GM12878 (cell line): ENCODE data around the gene BCR.

Source experiments
- ATF7 ChIP-seq: fragments of 450-650 bp; IDR thresholded peaks from 2 replicates; pipeline ENCODE4 v1.6.1; 2016; ENCODE audit warnings: low read depth, mild to moderate bottlenecking
- EZH2 ChIP-seq: IDR thresholded peaks from 2 replicates; pipeline ENCODE4 v1.6.1; 2012; ENCODE audit warnings: low read depth, mild to moderate bottlenecking, control low read depth, inconsistent platforms, low read length, borderline replicate concordance; ENCODE audit not compliant: control insufficient read depth
- FOXK2 ChIP-seq: fragments of 450-650 bp; IDR thresholded peaks from 2 replicates; pipeline ENCODE4 v1.6.1; 2017; ENCODE audit warnings: mild to moderate bottlenecking, moderate library complexity
- JUND ChIP-seq: IDR thresholded peaks from 2 replicates; pipeline ENCODE4 v1.6.1; 2012; ENCODE audit warnings: low read depth, mild to moderate bottlenecking, low read length, improper control_type of control experiment, moderate library complexity
- NR2C1 ChIP-seq: fragments of 450-650 bp; IDR thresholded peaks from 2 replicates; pipeline ENCODE4 v1.6.1; 2017; ENCODE audit warnings: antibody characterized with exemption, mild to moderate bottlenecking, moderate library complexity
- POLR2A ChIP-seq: IDR thresholded peaks from 2 replicates; pipeline ENCODE4 v1.6.1; 2011; ENCODE audit warnings: low read depth, mild to moderate bottlenecking, low read length
- POLR2AphosphoS5 ChIP-seq: IDR thresholded peaks from 2 replicates; pipeline ENCODE4 v1.6.1; 2011; ENCODE audit warnings: mild to moderate bottlenecking, low read length, inconsistent platforms
- RBBP5 ChIP-seq: fragments of 200-600 bp; sonication (generic); conservative IDR thresholded peaks from 2 replicates; pipeline ENCODE4 v1.6.1; 2016
- RCOR1 ChIP-seq: conservative IDR thresholded peaks from 2 replicates; pipeline ENCODE4 v1.6.1; 2012; ENCODE audit warnings: low read depth, low read length, improper control_type of control experiment
- TAF1 ChIP-seq: IDR thresholded peaks from 2 replicates; pipeline ENCODE4 v1.6.1; 2011; ENCODE audit warnings: mild to moderate bottlenecking, low read depth, low read length, borderline replicate concordance
- YBX1 ChIP-seq: fragments of 450-650 bp; IDR thresholded peaks from 2 replicates; pipeline ENCODE4 v1.6.1; 2016; ENCODE audit warnings: antibody characterized with exemption
- TF ChIP-seq, protein P1 (sequence below): IDR thresholded peaks from 2 replicates; pipeline ENCODE4 v1.6.1; 2012; ENCODE audit warnings: mild to moderate bottlenecking, low read depth, low read length
- TF ChIP-seq, protein P2 (sequence below), 3 experiments: IDR thresholded peaks in 2 of 3; conservative IDR thresholded peaks in 1 of 3; 2 replicates each; pipeline ENCODE4 v1.5.1; 2011; ENCODE audit warnings: low read depth in 3 of 3, low read length in 3 of 3, mild to moderate bottlenecking in 3 of 3, control low read depth in 2 of 3, moderate library complexity in 2 of 3, inconsistent platforms in 1 of 3, mixed read lengths in 1 of 3; ENCODE audit not compliant: control insufficient read depth in 2 of 3, insufficient read depth in 1 of 3; ENCODE audit errors: extremely low read depth in 1 of 3
- TF ChIP-seq, protein P3 (sequence below): fragments of 450-650 bp; IDR thresholded peaks from 2 replicates; pipeline ENCODE4 v1.6.1; 2016; ENCODE audit warnings: mild to moderate bottlenecking, moderate library complexity, borderline replicate concordance

DNA sequence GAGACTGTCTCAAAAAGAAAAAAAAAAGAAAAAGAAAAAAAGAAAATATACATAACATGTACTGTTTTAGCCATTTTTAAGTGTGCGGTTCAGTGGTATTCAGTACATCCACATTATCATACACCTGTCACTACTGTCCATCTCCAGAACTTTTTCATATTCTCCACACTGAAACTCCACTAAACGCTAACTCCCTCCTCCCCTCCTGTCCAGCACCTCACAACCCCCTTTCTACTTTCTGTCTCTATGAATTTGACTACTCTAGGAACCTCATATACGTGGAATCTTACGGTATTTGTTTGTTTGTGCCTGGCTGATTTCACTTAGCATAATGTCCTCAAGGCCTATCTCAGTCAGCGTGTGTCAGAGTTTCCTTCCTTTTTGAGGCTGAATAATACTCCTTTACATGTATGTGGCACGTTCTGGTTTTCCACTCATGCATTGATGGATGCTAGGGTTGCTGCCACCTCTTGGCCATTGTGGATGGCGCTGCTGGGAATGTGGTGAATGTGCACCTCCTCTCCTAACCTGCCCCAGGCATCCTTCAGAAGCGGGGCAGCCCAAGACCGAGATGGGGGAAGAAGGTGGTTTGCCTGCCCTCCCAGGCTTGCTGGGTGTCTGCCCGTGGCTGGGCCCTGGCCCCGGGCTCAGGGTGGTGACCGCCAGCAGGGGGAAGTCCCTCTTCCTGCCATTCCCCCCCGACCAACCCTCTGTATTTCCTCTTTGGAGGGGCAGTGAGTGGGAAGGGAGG lies 60.5 kb downstream of the BCR start:
- TF ChIP-seq YBX1 = no peak
- TF ChIP-seq, protein P1, sequence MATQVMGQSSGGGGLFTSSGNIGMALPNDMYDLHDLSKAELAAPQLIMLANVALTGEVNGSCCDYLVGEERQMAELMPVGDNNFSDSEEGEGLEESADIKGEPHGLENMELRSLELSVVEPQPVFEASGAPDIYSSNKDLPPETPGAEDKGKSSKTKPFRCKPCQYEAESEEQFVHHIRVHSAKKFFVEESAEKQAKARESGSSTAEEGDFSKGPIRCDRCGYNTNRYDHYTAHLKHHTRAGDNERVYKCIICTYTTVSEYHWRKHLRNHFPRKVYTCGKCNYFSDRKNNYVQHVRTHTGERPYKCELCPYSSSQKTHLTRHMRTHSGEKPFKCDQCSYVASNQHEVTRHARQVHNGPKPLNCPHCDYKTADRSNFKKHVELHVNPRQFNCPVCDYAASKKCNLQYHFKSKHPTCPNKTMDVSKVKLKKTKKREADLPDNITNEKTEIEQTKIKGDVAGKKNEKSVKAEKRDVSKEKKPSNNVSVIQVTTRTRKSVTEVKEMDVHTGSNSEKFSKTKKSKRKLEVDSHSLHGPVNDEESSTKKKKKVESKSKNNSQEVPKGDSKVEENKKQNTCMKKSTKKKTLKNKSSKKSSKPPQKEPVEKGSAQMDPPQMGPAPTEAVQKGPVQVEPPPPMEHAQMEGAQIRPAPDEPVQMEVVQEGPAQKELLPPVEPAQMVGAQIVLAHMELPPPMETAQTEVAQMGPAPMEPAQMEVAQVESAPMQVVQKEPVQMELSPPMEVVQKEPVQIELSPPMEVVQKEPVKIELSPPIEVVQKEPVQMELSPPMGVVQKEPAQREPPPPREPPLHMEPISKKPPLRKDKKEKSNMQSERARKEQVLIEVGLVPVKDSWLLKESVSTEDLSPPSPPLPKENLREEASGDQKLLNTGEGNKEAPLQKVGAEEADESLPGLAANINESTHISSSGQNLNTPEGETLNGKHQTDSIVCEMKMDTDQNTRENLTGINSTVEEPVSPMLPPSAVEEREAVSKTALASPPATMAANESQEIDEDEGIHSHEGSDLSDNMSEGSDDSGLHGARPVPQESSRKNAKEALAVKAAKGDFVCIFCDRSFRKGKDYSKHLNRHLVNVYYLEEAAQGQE = no peak
- TF ChIP-seq ATF7 = no peak
- no peak for TF ChIP-seq FOXK2
- no peak for TF ChIP-seq JUND
- TF ChIP-seq POLR2A = no peak
- no peak for TF ChIP-seq EZH2
- no peak for TF ChIP-seq TAF1
- TF ChIP-seq RCOR1 = no peak
- TF ChIP-seq RBBP5 = no peak
- TF ChIP-seq, protein P2, sequence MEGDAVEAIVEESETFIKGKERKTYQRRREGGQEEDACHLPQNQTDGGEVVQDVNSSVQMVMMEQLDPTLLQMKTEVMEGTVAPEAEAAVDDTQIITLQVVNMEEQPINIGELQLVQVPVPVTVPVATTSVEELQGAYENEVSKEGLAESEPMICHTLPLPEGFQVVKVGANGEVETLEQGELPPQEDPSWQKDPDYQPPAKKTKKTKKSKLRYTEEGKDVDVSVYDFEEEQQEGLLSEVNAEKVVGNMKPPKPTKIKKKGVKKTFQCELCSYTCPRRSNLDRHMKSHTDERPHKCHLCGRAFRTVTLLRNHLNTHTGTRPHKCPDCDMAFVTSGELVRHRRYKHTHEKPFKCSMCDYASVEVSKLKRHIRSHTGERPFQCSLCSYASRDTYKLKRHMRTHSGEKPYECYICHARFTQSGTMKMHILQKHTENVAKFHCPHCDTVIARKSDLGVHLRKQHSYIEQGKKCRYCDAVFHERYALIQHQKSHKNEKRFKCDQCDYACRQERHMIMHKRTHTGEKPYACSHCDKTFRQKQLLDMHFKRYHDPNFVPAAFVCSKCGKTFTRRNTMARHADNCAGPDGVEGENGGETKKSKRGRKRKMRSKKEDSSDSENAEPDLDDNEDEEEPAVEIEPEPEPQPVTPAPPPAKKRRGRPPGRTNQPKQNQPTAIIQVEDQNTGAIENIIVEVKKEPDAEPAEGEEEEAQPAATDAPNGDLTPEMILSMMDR (IDR thresholded peaks at IDR 0.05 in 2 of 3, conservative IDR thresholded peaks at IDR 0.05 in 1 of 3; ENCODE audit: control insufficient read depth in 2 of 3, extremely low read depth in 1 of 3, insufficient read depth in 1 of 3, low read depth in 3 of 3, low read length in 3 of 3) = peak in 2 of 3 experiments; percentile 32 to 33; a peak in 3 of 6 replicates
- TF ChIP-seq, protein P3, sequence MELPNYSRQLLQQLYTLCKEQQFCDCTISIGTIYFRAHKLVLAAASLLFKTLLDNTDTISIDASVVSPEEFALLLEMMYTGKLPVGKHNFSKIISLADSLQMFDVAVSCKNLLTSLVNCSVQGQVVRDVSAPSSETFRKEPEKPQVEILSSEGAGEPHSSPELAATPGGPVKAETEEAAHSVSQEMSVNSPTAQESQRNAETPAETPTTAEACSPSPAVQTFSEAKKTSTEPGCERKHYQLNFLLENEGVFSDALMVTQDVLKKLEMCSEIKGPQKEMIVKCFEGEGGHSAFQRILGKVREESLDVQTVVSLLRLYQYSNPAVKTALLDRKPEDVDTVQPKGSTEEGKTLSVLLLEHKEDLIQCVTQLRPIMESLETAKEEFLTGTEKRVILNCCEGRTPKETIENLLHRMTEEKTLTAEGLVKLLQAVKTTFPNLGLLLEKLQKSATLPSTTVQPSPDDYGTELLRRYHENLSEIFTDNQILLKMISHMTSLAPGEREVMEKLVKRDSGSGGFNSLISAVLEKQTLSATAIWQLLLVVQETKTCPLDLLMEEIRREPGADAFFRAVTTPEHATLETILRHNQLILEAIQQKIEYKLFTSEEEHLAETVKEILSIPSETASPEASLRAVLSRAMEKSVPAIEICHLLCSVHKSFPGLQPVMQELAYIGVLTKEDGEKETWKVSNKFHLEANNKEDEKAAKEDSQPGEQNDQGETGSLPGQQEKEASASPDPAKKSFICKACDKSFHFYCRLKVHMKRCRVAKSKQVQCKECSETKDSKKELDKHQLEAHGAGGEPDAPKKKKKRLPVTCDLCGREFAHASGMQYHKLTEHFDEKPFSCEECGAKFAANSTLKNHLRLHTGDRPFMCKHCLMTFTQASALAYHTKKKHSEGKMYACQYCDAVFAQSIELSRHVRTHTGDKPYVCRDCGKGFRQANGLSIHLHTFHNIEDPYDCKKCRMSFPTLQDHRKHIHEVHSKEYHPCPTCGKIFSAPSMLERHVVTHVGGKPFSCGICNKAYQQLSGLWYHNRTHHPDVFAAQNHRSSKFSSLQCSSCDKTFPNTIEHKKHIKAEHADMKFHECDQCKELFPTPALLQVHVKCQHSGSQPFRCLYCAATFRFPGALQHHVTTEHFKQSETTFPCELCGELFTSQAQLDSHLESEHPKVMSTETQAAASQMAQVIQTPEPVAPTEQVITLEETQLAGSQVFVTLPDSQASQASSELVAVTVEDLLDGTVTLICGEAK = no peak
- TF ChIP-seq NR2C1 = no peak
- no peak for TF ChIP-seq POLR2AphosphoS5
